Tibial nerve (tissue), 4 donors: ENCODE results near the gene RAI1. TPM values are rescaled to one million over a fixed set of nuclear protein-coding genes. Genes with fewer than 3 reads are reported as not detected.

Source experiments
- DNase-seq, 2 donors: peaks; one replicate each; pipeline ENCODE4 v3.0.0-alpha.2; 2019; ENCODE audit warnings: low spot score in 2 of 2
- H3K27ac ChIP-seq, 4 donors: fragments of 200-600 bp; sonication (generic) in 3 of 4; one replicate each; pipeline ENCODE4 v1.5.1; 2017 to 2019; ENCODE audit warnings: mild to moderate bottlenecking in 1 of 4
- H3K27me3 ChIP-seq, 2 donors: fragments of 200-600 bp; sonication (generic) in 1 of 2; one replicate each; pipeline versions ENCODE4 v1.5.1 to v1.6.0; 2017 to 2019
- H3K36me3 ChIP-seq, 3 donors: fragments of 200-600 bp; sonication (generic); one replicate each; pipeline ENCODE4 v1.5.1; 2018 to 2019
- H3K4me1 ChIP-seq, 4 donors: fragments of 200-600 bp; sonication (generic) in 3 of 4; one replicate each; pipeline ENCODE4 v1.5.1; 2017 to 2019
- H3K4me3 ChIP-seq, 4 donors: fragments of 200-600 bp; sonication (generic) in 3 of 4; one replicate each; pipeline ENCODE4 v1.5.1; 2017 to 2019; ENCODE audit warnings: mild to moderate bottlenecking in 1 of 4, moderate library complexity in 1 of 4
- H3K9me3 ChIP-seq, 4 donors: fragments of 200-600 bp; sonication (generic) in 3 of 4; one replicate each; pipeline ENCODE4 v1.5.1; 2017 to 2019
- CTCF ChIP-seq, 5 experiments: fragments of 200-600 bp in 3 of 5; fragments of 450-650 bp in 2 of 5; sonication (generic) in 3 of 5; IDR thresholded peaks; one replicate each; pipeline ENCODE4 v1.5.1; 2016 to 2019; ENCODE audit warnings: antibody characterized with exemption in 5 of 5, mild to moderate bottlenecking in 3 of 5, moderate library complexity in 2 of 5
- EP300 ChIP-seq, 2 donors: sonication (generic); formaldehyde crosslinking; IDR thresholded peaks; one replicate each; pipeline ENCODE4 v1.6.1; 2017; ENCODE audit warnings: antibody characterized with exemption in 2 of 2, mild to moderate bottlenecking in 1 of 2
- POLR2A ChIP-seq, 2 donors: fragments of 450-650 bp; IDR thresholded peaks; one replicate each; pipeline ENCODE4 v1.6.1; 2017; ENCODE audit warnings: antibody characterized with exemption in 2 of 2, mild to moderate bottlenecking in 2 of 2, moderate library complexity in 2 of 2
- WGBS, 2 donors: methylation state at CpG; one replicate each; pipeline ENCODE4 v1.1.5; 2018; 5-methylcytosine and 5-hydroxymethylcytosine counted together
- total RNA-seq, 4 donors: library from RNA; depleted of rRNA; stranded (reverse); fragments of >200 nt; gene quantifications; one replicate each; pipeline ENCODE4 v1.1.0, GENCODE V29; 2016

Gene RAI1
- total RNA-seq, 4 donors from 2014 or later: 32.9 to 52.7 (median 45.9) TPM

- no peaks in the 10 kb centered on the region for H3K27me3 ChIP-seq
- no peak for TF ChIP-seq EP300 (IDR thresholded peaks at IDR 0.05)
- TF ChIP-seq CTCF (IDR thresholded peaks at IDR 0.05): no peak
- TF ChIP-seq POLR2A (IDR thresholded peaks at IDR 0.05): no peak
- DNase-seq: no peak
- H3K4me1 ChIP-seq: no peaks in the 10 kb centered on the region
- H3K9me3 ChIP-seq: peaks cover 0 to 24% (median 0%) of the 10 kb centered on the region in 4 donors
- H3K4me3 ChIP-seq: no peak overlapping the region
- H3K27ac ChIP-seq: no peak overlapping the region
- no peaks in the 10 kb centered on the region for H3K36me3 ChIP-seq
- 88 to 89% methylated on average over 14 of the region's 14 CpGs for WGBS, 2 donors
Observed at GRCh38 chr17:17647524-17648178, 33.6 kb upstream of the RAI1 start.

- 63 to 70% methylated on average over 7 of the region's 7 CpGs for WGBS, 2 donors
Observed at GRCh38 chr17:17648762-17649161, 32.5 kb upstream of the RAI1 start.

GRCh38 chr17:17650959-17651358 is 30.3 kb upstream of the RAI1 start:
- no peak for DNase-seq
- WGBS, 2 donors: 91 to 92% methylated on average over 1 of the region's 1 CpG

More at GRCh38 chr17:17648762-17649161, 32.5 kb upstream of the RAI1 start:
- H3K9me3 ChIP-seq: peaks cover 0 to 24% (median 0%) of the 10 kb centered on the region in 4 donors
- H3K36me3 ChIP-seq: no peaks in the 10 kb centered on the region
- no peaks in the 10 kb centered on the region for H3K4me1 ChIP-seq
- H3K27ac ChIP-seq: no peak overlapping the region
- TF ChIP-seq POLR2A (IDR thresholded peaks at IDR 0.05): no peak
- no peak for TF ChIP-seq EP300 (IDR thresholded peaks at IDR 0.05)
- no peak for TF ChIP-seq CTCF (IDR thresholded peaks at IDR 0.05)
- no peak overlapping the region for H3K4me3 ChIP-seq
- no peaks in the 10 kb centered on the region for H3K27me3 ChIP-seq
- no peak for DNase-seq

GRCh38 chr17:17653343-17653742 is 27.9 kb upstream of the RAI1 start:
- no peaks in the 10 kb centered on the region for H3K4me1 ChIP-seq
- no peaks in the 10 kb centered on the region for H3K27me3 ChIP-seq
- H3K4me3 ChIP-seq: no peak overlapping the region
- H3K9me3 ChIP-seq: peaks cover 0 to 36% (median 0%) of the 10 kb centered on the region in 4 donors
- DNase-seq: no peak
- H3K36me3 ChIP-seq: no peaks in the 10 kb centered on the region
- H3K27ac ChIP-seq: no peak overlapping the region
- no peak for TF ChIP-seq CTCF (IDR thresholded peaks at IDR 0.05)
- TF ChIP-seq EP300 (IDR thresholded peaks at IDR 0.05): no peak
- TF ChIP-seq POLR2A (IDR thresholded peaks at IDR 0.05): no peak
- WGBS, 2 donors: 25 to 35% methylated on average over 3 of the region's 3 CpGs

More at GRCh38 chr17:17650959-17651358, 30.3 kb upstream of the RAI1 start:
- no peak overlapping the region for H3K4me3 ChIP-seq
- H3K27me3 ChIP-seq: no peaks in the 10 kb centered on the region
- H3K4me1 ChIP-seq: no peaks in the 10 kb centered on the region
- no peak overlapping the region for H3K27ac ChIP-seq
- no peaks in the 10 kb centered on the region for H3K36me3 ChIP-seq
- TF ChIP-seq POLR2A (IDR thresholded peaks at IDR 0.05) (no peak), CTCF (IDR thresholded peaks at IDR 0.05) (no peak), EP300 (IDR thresholded peaks at IDR 0.05) (no peak)
- peaks cover 0 to 24% (median 0%) of the 10 kb centered on the region in 4 donors for H3K9me3 ChIP-seq

GRCh38 chr17:17659340-17659739 is 21.9 kb upstream of the RAI1 start:
- peaks cover 0 to 5% (median 0%) of the 10 kb centered on the region in 4 donors for H3K4me1 ChIP-seq
- H3K4me3 ChIP-seq: no peak overlapping the region
- 88 to 93% methylated on average over 4 of the region's 4 CpGs for WGBS, 2 donors
- no peak overlapping the region for H3K27ac ChIP-seq
- H3K9me3 ChIP-seq: peaks cover 0 to 35% (median 0%) of the 10 kb centered on the region in 4 donors
- TF ChIP-seq EP300 (IDR thresholded peaks at IDR 0.05) (no peak), CTCF (IDR thresholded peaks at IDR 0.05) (no peak), POLR2A (IDR thresholded peaks at IDR 0.05) (no peak)
- no peak for DNase-seq
- no peaks in the 10 kb centered on the region for H3K36me3 ChIP-seq
- no peaks in the 10 kb centered on the region for H3K27me3 ChIP-seq
